Measurements from ENCODE around the gene CCL7.
A peak's percentile ranks its signal among the peaks of the same experiment; 100 is the strongest.

Gene CCL7

GRCh38 chr17:34291721-34292348 is 21.8 kb downstream of the CCL7 start:
- DNase-seq: peak; percentile 53

GRCh38 chr17:34299027-34299426 is 29.0 kb downstream of the CCL7 start:
- DNase-seq: no peak

- DNase-seq: no peak
These were observed 30.0 kb downstream of the CCL7 start for GRCh38 chr17:34299956-34300577.

GRCh38 chr17:34300652-34301370 is 30.8 kb downstream of the CCL7 start:
- peak; percentile 81 for DNase-seq

- peak; percentile 26 for DNase-seq
These were observed 32.0 kb downstream of the CCL7 start for GRCh38 chr17:34301986-34302385.

- DNase-seq: peak; percentile 63
These were observed 32.6 kb downstream of the CCL7 start for GRCh38 chr17:34302636-34303035.

GRCh38 chr17:34303606-34304005 is 33.6 kb downstream of the CCL7 start:
- DNase-seq: no peak

- DNase-seq: no peak
These were observed 35.0 kb downstream of the CCL7 start for GRCh38 chr17:34305061-34305460.

GRCh38 chr17:34305606-34306005 is 35.6 kb downstream of the CCL7 start:
- DNase-seq: no peak

GRCh38 chr17:34306466-34306865 is 36.4 kb downstream of the CCL7 start:
- peak; percentile 77 for DNase-seq

GRCh38 chr17:34307110-34307509 is 37.1 kb downstream of the CCL7 start:
- DNase-seq: peak; percentile 94

GRCh38 chr17:34308371-34308770 is 38.4 kb downstream of the CCL7 start:
- DNase-seq: peak; percentile 84

- no peak for DNase-seq
These were observed 41.3 kb downstream of the CCL7 start for GRCh38 chr17:34311291-34311690.

GRCh38 chr17:34312080-34312479 is 42.1 kb downstream of the CCL7 start:
- no peak for DNase-seq

GRCh38 chr17:34313164-34313563 is 43.1 kb downstream of the CCL7 start:
- DNase-seq: no peak

- DNase-seq: peak; percentile 94
These were observed 44.3 kb downstream of the CCL7 start for GRCh38 chr17:34314279-34314678.

- DNase-seq: peak; percentile 64
These were observed 48.5 kb downstream of the CCL7 start for GRCh38 chr17:34318474-34318873.

- DNase-seq: peak; percentile 89
These were observed 49.0 kb downstream of the CCL7 start, which contains the start of gene CCL8 for GRCh38 chr17:34319039-34319483. TSS of gene CCL8 (plus strand) at chr17:34319435. CDS start at chr17:34319502, 67 bp downstream.
